ELF-1 (cell line): Measurements from ENCODE around the gene BYSL.

Experiments
- DNase-seq: peaks from one replicate; pipeline ENCODE4 v3.0.0-alpha.2; 2016; ENCODE audit warnings: low read depth, low spot score

The BYSL gene

GRCh38 chr6:41976794-41977484 lies 55.6 kb downstream of the BYSL start:
- DNase-seq, result peak; percentile 10
